Hepatocyte (in vitro differentiated cells): ENCODE data around the gene TMEM156. TPM values are rescaled to one million over a fixed set of nuclear protein-coding genes. Genes with fewer than 3 reads are reported as not detected.
"Not testable (repeated sequence)": the region's sequence is repeated elsewhere in the genome, so short reads cannot be mapped to it uniquely, and the experiment has no call there.

Experiments
- DNase-seq: peaks from one replicate; pipeline ENCODE4 v3.0.0-alpha.2; 2016; ENCODE audit warnings: low spot score
- H2AFZ ChIP-seq: fragments of 200-600 bp; sonication (generic); 2 replicates; pipeline ENCODE4 v1.6.0; 2016; ENCODE audit warnings: antibody characterized with exemption, mild to moderate bottlenecking
- H3K27ac ChIP-seq: fragments of 200-600 bp; sonication (generic); 2 replicates; pipeline ENCODE4 v1.5.1; 2016; ENCODE audit warnings: mild to moderate bottlenecking
- H3K27me3 ChIP-seq: fragments of 200-600 bp; sonication (generic); 2 replicates; pipeline ENCODE4 v1.6.1; 2016
- H3K36me3 ChIP-seq: fragments of 200-600 bp; sonication (generic); replicated peaks from 2 replicates; pipeline ENCODE4 v1.5.1; 2016; ENCODE audit warnings: low read depth; ENCODE audit not compliant: insufficient read depth
- H3K4me1 ChIP-seq: fragments of 200-600 bp; sonication (generic); 2 replicates; pipeline ENCODE4 v1.5.1; 2016; ENCODE audit warnings: mild to moderate bottlenecking, moderate library complexity; ENCODE audit not compliant: insufficient read depth
- H3K4me2 ChIP-seq: fragments of 200-600 bp; sonication (generic); 2 replicates; pipeline ENCODE4 v1.6.0; 2016
- H3K4me3 ChIP-seq: fragments of 200-600 bp; sonication (generic); 2 replicates; pipeline ENCODE4 v1.5.1; 2016; ENCODE audit warnings: mild to moderate bottlenecking
- H3K79me2 ChIP-seq: fragments of 200-600 bp; sonication (generic); 2 replicates; pipeline ENCODE4 v1.6.0; 2017; ENCODE audit warnings: mild to moderate bottlenecking
- H3K9me2 ChIP-seq: fragments of 200-600 bp; sonication (generic); replicated peaks from 2 replicates; pipeline ENCODE4 v1.6.0; 2017; ENCODE audit warnings: mild to moderate bottlenecking; ENCODE audit not compliant: insufficient read depth
- H3K9me3 ChIP-seq: fragments of 200-600 bp; sonication (generic); 2 replicates; pipeline ENCODE4 v1.5.1; 2016; ENCODE audit warnings: low read depth, mild to moderate bottlenecking
- H4K20me1 ChIP-seq: fragments of 200-600 bp; sonication (generic); 2 replicates; pipeline ENCODE4 v1.6.0; 2016; ENCODE audit warnings: mild to moderate bottlenecking; ENCODE audit not compliant: insufficient read depth, poor library complexity, severe bottlenecking
- EZH2 ChIP-seq: fragments of 200-600 bp; sonication (generic); IDR thresholded peaks from 2 replicates; pipeline ENCODE4 v1.6.1; 2016; ENCODE audit warnings: antibody characterized with exemption, mild to moderate bottlenecking, borderline replicate concordance
- EZH2phosphoT487 ChIP-seq: fragments of 200-600 bp; sonication (generic); IDR thresholded peaks from one replicate; pipeline ENCODE4 v1.6.1; 2018; ENCODE audit warnings: antibody characterized with exemption, mild to moderate bottlenecking, low read depth, moderate library complexity; ENCODE audit not compliant: unreplicated experiment, severe bottlenecking
- WGBS: methylation state at CpG from one replicate; pipeline ENCODE4 v1.1.6; 2016; ENCODE audit warnings: low lambda C conversion rate; ENCODE audit errors: missing lambda C conversion rate; 5-methylcytosine and 5-hydroxymethylcytosine counted together
- polyA plus RNA-seq: library from polyadenylated mRNA; unstranded; fragments of >200 nt; fragmentation: Nextera tagmentation; extraction: Ambion mirVana; gene quantifications from 2 replicates; pipeline ENCODE4 v1.2.1, GENCODE V29; 2016
- total RNA-seq: library from RNA; depleted of rRNA; stranded (reverse); fragments of >200 nt; gene quantifications from 2 replicates; pipeline ENCODE4 v1.2.3, GENCODE V29; 2014
- TF ChIP-seq, protein P1 (sequence below): fragments of 200-600 bp; sonication (generic); IDR thresholded peaks from 2 replicates; pipeline ENCODE4 v1.5.1; 2016; ENCODE audit warnings: antibody characterized with exemption, mild to moderate bottlenecking; ENCODE audit not compliant: poor library complexity

The TMEM156 gene
- total and polyA plus RNA-seq, 2 experiments from 2014 or later, result 1.3 TPM; not detected in 1

DNA sequence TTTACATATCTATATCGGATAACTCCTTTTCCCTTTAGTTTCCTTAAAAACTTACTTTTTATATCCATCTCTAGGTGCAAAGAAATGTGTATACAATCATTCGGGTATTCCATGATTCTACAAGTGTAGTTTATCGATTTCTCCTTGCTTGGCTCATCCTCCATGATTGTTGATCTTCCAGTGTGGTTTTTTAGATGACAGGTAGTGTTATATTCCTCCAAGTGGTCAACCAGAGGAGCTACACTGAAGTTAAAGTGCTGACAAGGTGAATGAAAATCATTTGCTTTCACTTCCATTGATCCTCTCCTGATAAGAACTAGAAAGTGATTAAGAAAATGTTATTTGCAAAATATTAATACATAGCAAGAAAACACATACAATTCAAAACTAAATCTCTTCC is 38.5 kb downstream of the TMEM156 start:
- no peaks in the 10 kb centered on the region for H3K36me3 ChIP-seq
- no peaks in the 10 kb centered on the region for H3K9me2 ChIP-seq
- TF ChIP-seq EZH2 (no peak), EZH2phosphoT487 (no peak)
- TF ChIP-seq, protein P1, sequence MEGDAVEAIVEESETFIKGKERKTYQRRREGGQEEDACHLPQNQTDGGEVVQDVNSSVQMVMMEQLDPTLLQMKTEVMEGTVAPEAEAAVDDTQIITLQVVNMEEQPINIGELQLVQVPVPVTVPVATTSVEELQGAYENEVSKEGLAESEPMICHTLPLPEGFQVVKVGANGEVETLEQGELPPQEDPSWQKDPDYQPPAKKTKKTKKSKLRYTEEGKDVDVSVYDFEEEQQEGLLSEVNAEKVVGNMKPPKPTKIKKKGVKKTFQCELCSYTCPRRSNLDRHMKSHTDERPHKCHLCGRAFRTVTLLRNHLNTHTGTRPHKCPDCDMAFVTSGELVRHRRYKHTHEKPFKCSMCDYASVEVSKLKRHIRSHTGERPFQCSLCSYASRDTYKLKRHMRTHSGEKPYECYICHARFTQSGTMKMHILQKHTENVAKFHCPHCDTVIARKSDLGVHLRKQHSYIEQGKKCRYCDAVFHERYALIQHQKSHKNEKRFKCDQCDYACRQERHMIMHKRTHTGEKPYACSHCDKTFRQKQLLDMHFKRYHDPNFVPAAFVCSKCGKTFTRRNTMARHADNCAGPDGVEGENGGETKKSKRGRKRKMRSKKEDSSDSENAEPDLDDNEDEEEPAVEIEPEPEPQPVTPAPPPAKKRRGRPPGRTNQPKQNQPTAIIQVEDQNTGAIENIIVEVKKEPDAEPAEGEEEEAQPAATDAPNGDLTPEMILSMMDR, result no peak
- H3K4me3 ChIP-seq, result no peak overlapping the region
- no peaks in the 10 kb centered on the region for H3K27me3 ChIP-seq
- H3K4me1 ChIP-seq, result no peaks in the 10 kb centered on the region
- H4K20me1 ChIP-seq, result no peaks in the 10 kb centered on the region
- no peak overlapping the region for H3K27ac ChIP-seq
- 95% methylated on average over 3 of the region's 3 CpGs for WGBS
- no peak overlapping the region for H2AFZ ChIP-seq
- H3K4me2 ChIP-seq, result no peak overlapping the region
- no peaks in the 10 kb centered on the region for H3K79me2 ChIP-seq
- H3K9me3 ChIP-seq, result no peaks in the 10 kb centered on the region
- DNase-seq, result no peak

GRCh38 chr4:38990241-38990640 is 42.0 kb downstream of the TMEM156 start:
- TF ChIP-seq, protein P1, result no peak
- TF ChIP-seq EZH2phosphoT487 (no peak), EZH2 (no peak)
- no peaks in the 10 kb centered on the region for H3K27me3 ChIP-seq
- H3K9me2 ChIP-seq, result no peaks in the 10 kb centered on the region
- DNase-seq, result no peak
- H3K4me2 ChIP-seq, result no peak overlapping the region
- no peaks in the 10 kb centered on the region for H3K4me1 ChIP-seq
- H3K79me2 ChIP-seq, result no peaks in the 10 kb centered on the region
- H3K4me3 ChIP-seq, result no peak overlapping the region
- H4K20me1 ChIP-seq, result no peaks in the 10 kb centered on the region
- H3K36me3 ChIP-seq, result no peaks in the 10 kb centered on the region
- H3K9me3 ChIP-seq, result no peaks in the 10 kb centered on the region
- no peak overlapping the region for H2AFZ ChIP-seq
- 95% methylated on average over 5 of the region's 5 CpGs for WGBS
- no peak overlapping the region for H3K27ac ChIP-seq

DNA sequence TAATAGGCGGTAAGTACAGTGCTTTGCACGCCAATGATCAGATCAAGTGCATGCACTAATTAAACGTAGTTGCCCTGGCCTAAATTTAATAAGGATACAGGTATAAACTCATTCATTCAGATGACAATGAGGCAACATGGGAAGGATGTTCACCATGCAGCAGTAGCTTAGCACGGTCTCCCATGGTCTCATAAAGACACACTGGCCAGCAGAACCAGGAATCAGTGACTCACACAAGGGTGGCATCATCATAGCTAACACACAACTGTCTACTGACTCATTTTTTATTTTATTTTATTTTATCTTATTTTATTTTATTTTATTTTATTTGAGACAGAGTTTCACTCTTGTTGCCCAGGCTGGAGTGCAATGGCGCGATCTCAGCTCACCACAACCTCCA is 42.7 kb downstream of the TMEM156 start:
- TF ChIP-seq EZH2, result no peak
- TF ChIP-seq, protein P1, result no peak
- no peak for TF ChIP-seq EZH2phosphoT487
- Histone ChIP-seq H3K79me2 (no peaks in the 10 kb centered on the region), H4K20me1 (no peaks in the 10 kb centered on the region), H3K4me1 (no peaks in the 10 kb centered on the region), H3K4me2 (no peak overlapping the region), H3K9me3 (no peaks in the 10 kb centered on the region), H3K4me3 (no peak overlapping the region), H3K36me3 (no peaks in the 10 kb centered on the region), H3K27me3 (no peaks in the 10 kb centered on the region), H3K27ac (no peak overlapping the region), H3K9me2 (no peaks in the 10 kb centered on the region), H2AFZ (no peak overlapping the region)
- 91% methylated on average over 6 of the region's 6 CpGs for whole genome bisulfite sequencing
- DNase-seq, result no peak

GRCh38 chr4:38988353-38988752 is 43.9 kb downstream of the TMEM156 start:
- not testable (repeated sequence) for H3K36me3 ChIP-seq, H3K79me2 ChIP-seq, H4K20me1 ChIP-seq, H3K27me3 ChIP-seq, H3K9me3 ChIP-seq, H3K4me3 ChIP-seq, H3K4me2 ChIP-seq, H3K27ac ChIP-seq, H3K9me2 ChIP-seq, H2AFZ ChIP-seq, DNase-seq, H3K4me1 ChIP-seq
- WGBS, result 86% methylated on average over 9 of the region's 9 CpGs
